Gastroesophageal sphincter (tissue), 3 donors: ENCODE data around the gene RRAD.
A peak's percentile ranks its signal among the peaks of the same experiment; 100 is the strongest.

Experiments used
- CTCF ChIP-seq, 4 experiments: fragments of 200-600 bp in 2 of 4; fragments of 450-650 bp in 2 of 4; sonication (generic) in 1 of 4; IDR thresholded peaks; one replicate each; pipeline ENCODE4 v1.5.1; 2017 to 2019; ENCODE audit warnings: antibody characterized with exemption in 4 of 4, mild to moderate bottlenecking in 2 of 4, moderate library complexity in 2 of 4
- EP300 ChIP-seq: sonication (generic); formaldehyde crosslinking; IDR thresholded peaks from one replicate; pipeline ENCODE4 v1.6.1; 2017; ENCODE audit warnings: antibody characterized with exemption, mild to moderate bottlenecking
- POLR2A ChIP-seq, 2 donors: fragments of 450-650 bp; IDR thresholded peaks; one replicate each; pipeline ENCODE4 v1.6.1; 2017; ENCODE audit warnings: antibody characterized with exemption in 2 of 2, mild to moderate bottlenecking in 2 of 2, moderate library complexity in 1 of 2
- POLR2AphosphoS5 ChIP-seq: sonication (generic); formaldehyde crosslinking; IDR thresholded peaks from one replicate; pipeline ENCODE4 v1.6.1; 2017; ENCODE audit warnings: antibody characterized with exemption

GRCh38 chr16:66924527-66925321 lies 611 bp downstream of the RRAD start:
- peak in 3 of 4 experiments; percentile 65 to 79 (median 71) for TF ChIP-seq CTCF (IDR thresholded peaks at IDR 0.05)
- TF ChIP-seq POLR2AphosphoS5 = no peak
- TF ChIP-seq POLR2A (IDR thresholded peaks at IDR 0.05) = no peak
- no peak for TF ChIP-seq EP300
